Esophagus squamous epithelium (tissue), 4 donors: ENCODE measurements around the gene ST6GAL2.

Source experiments
- POLR2A ChIP-seq, 4 donors: fragments of 450-650 bp; IDR thresholded peaks; one replicate each; pipeline ENCODE4 v1.6.1; 2017; ENCODE audit warnings: antibody characterized with exemption in 4 of 4, mild to moderate bottlenecking in 4 of 4, moderate library complexity in 3 of 4
- TF ChIP-seq, protein P1 (sequence below), 6 experiments: fragments of 450-650 bp in 4 of 6; fragments of 200-600 bp in 2 of 6; sonication (generic) in 2 of 6; IDR thresholded peaks; one replicate each; pipeline ENCODE4 v1.5.1; 2016 to 2019; ENCODE audit warnings: antibody characterized with exemption in 6 of 6, mild to moderate bottlenecking in 4 of 6, moderate library complexity in 4 of 6

GRCh38 chr2:106789185-106789584 lies 96.8 kb downstream of the ST6GAL2 start:
- TF ChIP-seq, protein P1, sequence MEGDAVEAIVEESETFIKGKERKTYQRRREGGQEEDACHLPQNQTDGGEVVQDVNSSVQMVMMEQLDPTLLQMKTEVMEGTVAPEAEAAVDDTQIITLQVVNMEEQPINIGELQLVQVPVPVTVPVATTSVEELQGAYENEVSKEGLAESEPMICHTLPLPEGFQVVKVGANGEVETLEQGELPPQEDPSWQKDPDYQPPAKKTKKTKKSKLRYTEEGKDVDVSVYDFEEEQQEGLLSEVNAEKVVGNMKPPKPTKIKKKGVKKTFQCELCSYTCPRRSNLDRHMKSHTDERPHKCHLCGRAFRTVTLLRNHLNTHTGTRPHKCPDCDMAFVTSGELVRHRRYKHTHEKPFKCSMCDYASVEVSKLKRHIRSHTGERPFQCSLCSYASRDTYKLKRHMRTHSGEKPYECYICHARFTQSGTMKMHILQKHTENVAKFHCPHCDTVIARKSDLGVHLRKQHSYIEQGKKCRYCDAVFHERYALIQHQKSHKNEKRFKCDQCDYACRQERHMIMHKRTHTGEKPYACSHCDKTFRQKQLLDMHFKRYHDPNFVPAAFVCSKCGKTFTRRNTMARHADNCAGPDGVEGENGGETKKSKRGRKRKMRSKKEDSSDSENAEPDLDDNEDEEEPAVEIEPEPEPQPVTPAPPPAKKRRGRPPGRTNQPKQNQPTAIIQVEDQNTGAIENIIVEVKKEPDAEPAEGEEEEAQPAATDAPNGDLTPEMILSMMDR (IDR thresholded peaks at IDR 0.05), result no peak
- no peak for TF ChIP-seq POLR2A (IDR thresholded peaks at IDR 0.05)
